Gastroesophageal sphincter (tissue), 3 donors: Measurements from ENCODE around the gene SNRNP48.

Source experiments
- CTCF ChIP-seq, 4 experiments: fragments of 200-600 bp in 2 of 4; fragments of 450-650 bp in 2 of 4; sonication (generic) in 1 of 4; IDR thresholded peaks; one replicate each; pipeline ENCODE4 v1.5.1; 2017 to 2019; ENCODE audit warnings: antibody characterized with exemption in 4 of 4, mild to moderate bottlenecking in 2 of 4, moderate library complexity in 2 of 4
- EP300 ChIP-seq: sonication (generic); formaldehyde crosslinking; IDR thresholded peaks from one replicate; pipeline ENCODE4 v1.6.1; 2017; ENCODE audit warnings: antibody characterized with exemption, mild to moderate bottlenecking

- TF ChIP-seq CTCF (IDR thresholded peaks at IDR 0.05), result no peak
- no peak for TF ChIP-seq EP300
These were observed 8.9 kb upstream of the SNRNP48 start for GRCh38 chr6:7580927-7581618.
